ENCODE results near the gene SLX4IP.
A peak's percentile ranks its signal among the peaks of the same experiment; 100 is the strongest.
"Not testable (repeated sequence)": the region's sequence is repeated elsewhere in the genome, so short reads cannot be mapped to it uniquely, and the experiment has no call there.

Gene SLX4IP

DNA sequence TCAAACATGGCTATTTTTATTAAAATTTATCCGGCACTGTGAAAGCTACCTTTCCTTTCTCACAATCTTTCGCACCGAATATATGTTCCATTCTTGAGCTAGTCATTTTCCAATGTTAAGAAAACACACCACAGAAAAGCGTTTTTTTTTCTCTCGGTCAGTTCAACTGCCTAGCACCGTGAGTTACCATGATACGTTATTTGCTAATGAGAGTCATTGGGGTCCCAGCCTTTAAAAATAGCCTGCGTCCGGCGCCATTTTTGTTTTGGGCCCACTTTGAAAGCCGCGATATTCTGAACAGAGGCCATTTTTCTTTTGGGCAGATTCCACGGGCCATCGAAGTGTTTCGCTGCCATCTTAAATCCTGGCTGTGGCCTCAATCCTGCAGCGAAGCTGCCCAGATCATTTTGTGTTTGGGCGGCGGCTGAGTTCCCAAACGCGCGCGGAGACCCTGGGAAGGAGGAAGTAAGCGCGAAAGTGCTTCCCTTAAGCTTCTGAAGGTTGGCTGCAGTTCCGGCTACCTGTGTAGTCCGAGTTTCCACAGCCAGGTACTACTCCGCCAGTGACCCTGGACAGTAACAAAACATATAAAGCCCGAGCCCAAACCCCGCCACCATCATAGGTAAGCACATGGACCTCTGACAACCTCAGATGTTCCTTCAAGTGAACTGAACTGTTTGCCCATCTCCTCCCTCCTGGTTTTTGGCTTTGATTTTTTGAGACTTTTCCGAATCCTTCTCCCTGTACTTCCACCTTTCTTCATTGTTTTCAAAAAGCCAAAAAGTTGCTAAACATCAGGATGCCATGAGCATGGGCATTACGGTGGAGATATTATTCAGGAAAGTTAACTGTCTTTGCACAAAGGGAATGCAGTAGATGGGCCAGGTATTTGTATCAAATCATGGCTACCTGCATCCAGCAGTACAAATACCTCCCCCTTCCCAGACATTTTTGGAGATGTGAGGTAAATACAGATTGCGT lies at the start of gene SLX4IP:
Gene SLX4IP (plus strand): TSS at position 474 of the 981 bp plus-strand sequence. CDS start 22,900 bp downstream, outside the sequence.
- peak; percentile 76 for DNase-seq

DNA sequence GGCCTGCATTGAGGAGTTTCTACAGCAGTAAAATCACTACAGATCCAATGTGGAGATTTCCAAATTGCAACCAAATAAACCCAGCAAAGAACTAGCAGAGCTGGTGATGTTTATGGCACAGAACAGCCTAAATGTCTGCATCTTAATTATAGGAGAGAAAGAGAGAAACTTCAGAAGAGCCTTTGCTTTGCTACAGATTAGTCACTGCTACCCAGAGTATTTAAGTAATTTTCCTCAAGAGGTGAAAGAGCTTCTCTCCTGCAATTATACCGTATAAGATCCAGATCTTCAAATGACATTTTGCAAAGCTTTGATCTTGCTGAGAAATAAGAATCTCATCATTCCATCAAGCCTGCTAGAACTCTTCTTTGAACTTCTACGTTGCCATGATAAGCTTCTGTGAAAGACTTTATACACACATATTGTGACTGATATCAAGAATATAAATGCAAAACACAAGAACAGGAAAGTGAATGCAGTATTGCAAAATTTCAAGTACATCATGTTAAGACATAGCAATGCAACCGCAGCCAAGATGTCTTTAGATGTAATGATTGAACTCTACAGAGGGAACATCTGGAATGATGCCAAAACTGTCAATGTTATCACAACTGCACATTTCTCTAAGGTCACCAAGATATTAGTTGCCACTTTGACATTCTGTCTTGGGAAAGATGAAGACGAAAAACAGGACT lies 49.1 kb upstream of the SLX4IP start:
- DNase-seq, result no peak

DNA sequence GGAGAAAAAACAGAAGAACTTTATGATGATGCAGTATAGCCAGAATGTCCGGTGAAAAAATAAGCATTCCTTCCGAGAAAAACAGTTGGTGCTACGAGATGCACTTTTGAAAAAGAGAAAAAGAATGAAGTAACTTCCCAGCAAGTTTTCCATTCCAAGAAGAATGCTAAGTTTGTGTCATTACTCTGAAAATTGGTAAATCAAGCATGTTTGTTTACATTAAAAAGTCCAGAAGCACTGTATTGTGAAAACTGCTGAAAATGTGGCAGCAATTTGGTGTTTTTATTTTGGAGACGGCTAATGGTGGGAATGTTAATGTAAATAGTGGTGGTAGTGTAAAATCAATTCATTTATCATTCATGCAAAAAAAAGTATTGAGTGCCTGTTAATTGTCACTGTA lies 47.4 kb upstream of the SLX4IP start:
- no peak for DNase-seq

DNA sequence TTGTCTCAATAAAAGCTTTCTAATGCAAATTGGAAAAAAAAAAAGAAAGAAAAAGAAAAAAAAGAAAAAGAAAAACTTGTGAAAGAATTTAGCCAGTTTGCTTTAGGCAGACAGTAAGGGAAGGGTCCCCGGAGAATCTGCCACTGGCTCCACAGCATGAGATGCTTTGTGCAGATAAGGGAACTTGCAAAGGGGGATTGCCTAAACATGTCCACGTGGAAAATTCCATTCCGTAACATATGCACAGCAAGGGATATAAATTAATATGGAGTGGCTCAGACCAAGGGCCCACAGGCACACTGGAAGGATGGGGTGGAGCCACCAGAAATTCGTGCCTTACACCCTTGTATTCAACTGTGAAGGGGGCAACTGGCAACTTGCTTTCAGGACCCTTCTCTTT lies 46.5 kb upstream of the SLX4IP start:
- no peak for DNase-seq

DNA sequence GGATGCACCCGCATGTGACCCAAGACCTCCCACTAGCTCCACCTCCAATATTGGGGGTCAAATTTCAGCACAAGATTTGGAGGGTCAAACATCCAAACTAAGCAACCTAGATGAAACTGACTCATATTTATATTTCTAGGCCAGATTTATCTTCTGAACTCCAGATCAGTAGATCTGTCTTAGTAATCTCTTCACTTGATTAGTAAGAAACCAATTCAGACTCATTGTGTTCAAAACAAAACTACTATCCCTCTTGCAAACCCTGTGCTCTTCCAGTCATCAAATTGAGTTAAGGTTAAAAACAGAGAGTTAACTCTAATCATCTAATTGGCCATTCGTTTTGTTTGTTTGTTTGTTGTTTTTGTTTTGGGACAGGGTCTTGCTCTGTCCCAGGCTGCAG lies 44.4 kb upstream of the SLX4IP start:
- DNase-seq, result no peak

DNA sequence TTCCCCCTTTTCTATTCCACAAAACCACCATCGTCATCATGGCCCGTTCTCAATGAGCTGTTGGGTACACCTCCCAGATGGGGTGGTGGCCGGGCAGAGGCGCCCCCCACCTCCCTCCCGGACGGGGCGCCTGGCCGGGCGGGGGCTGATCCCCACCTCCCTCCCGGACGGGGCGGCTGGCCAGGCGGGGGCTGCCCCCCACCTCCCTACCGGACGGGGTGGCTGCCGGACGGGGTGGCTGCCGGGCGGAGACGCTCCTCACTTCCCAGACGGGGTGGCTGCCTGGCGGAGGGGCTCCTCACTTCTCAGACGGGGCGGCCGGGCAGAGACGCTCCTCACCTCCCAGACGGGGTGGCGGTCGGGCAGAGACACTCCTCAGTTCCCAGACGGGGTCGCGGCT lies 40.4 kb upstream of the SLX4IP start:
- not testable (repeated sequence) for DNase-seq

DNA sequence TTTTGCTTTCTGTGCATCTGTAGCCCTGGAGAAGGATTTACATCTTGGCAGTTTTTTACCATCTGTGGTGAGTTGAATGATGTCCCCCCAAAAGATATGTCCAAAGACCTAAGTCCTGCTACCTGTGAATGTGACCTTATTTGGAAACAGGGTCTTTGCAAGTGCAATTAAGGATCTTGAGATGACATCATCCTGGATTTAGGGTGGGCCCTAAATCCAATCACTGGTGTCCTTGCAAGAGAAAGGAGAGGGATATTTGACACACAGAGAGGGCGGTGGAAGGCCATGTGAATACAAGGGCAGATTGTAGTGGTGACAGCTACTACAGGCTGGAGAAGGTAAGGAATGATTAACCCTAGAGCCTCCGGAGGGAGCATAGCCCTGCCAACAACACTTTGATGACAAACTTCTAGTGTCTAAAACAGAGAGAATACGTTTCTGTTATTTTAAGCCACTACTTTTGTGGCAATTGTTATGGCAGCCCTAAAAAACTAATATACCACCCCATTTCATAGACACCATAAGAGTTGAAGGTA lies 36.2 kb upstream of the SLX4IP start:
- no peak for DNase-seq

DNA sequence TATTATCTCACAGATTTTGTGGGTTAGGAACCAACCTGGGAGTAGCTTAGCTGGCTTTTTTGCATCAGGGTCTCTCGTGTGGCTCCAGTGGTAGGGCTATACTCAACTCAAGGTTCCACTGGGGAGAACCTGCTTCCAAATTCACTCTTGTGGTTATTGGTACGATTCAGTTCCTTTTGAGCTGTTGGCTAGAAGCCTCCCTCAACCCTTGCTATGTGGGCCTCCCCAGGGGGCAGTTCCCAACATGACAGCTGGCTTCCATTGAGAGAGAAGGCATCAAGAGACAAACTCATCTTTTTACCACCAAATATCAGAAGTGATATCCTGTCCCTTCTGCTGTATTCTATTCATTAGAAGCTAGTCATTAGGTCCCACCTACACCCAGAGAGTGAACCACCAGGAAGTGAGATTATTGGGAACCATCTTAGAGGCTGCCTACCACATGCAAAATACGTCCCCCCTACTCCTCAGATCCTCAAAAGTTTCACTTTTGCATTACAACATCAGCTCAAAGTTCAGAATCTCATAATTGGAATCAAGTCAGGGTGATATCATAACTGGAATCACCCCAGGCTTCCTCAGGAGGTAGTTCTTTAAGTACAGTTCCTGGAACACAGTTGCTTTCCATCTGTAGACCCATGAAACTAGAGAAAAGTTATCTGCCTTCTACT lies 32.0 kb upstream of the SLX4IP start:
- no peak for DNase-seq

DNA sequence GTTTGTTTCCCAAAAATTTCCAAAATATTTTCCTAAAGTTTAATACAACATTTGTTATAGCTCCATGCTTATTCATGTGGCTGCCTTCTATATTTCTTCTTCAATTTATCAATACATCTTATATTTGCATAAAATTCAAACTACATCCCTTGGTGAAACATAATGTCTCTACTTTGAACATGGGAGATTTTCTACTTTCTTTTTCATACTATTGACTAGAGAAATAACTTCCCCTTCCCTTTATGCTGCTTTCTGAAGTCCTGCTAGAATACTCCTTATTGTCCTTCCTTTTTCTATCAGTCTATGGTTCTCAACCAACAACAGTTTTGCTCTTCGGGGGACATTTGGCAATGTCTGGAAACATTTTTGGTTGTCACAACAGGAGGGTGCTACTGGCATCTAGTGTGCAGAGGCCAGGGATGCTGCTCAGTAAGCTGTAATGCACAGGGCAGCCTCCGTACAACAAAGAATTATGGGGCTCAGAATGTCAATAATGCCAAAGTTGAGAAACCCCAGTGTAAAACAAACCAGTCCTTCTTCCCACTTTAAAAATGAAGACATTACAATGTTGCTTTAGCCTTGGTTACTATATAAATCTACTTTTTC lies 31.0 kb upstream of the SLX4IP start:
- no peak for DNase-seq

DNA sequence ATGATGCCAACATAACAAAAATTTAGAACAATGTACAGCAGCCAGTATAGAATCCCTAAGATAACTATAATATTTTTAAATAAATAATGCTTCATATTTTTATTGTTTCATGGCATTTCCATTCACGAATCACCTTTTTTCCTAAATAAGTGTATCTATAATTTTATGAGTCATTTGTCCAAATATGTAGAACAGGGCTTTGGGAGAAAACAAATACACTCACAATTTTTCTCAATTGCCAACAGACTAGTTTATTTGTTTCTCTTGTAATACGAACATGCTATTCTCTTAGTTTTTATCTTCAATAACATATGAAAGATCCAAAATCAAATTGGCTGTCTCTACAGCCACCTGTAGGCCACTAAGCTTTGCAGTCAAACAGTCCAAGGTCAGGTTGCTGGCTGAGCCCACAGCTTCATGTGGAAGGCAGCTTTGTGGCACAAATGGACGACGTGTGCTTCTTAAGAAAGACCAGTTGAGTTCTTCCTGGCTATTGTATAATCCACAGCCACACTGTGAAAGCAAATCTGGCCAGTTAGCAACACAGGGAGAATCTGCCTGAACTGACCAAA lies 30.1 kb upstream of the SLX4IP start:
- DNase-seq, result no peak

DNA sequence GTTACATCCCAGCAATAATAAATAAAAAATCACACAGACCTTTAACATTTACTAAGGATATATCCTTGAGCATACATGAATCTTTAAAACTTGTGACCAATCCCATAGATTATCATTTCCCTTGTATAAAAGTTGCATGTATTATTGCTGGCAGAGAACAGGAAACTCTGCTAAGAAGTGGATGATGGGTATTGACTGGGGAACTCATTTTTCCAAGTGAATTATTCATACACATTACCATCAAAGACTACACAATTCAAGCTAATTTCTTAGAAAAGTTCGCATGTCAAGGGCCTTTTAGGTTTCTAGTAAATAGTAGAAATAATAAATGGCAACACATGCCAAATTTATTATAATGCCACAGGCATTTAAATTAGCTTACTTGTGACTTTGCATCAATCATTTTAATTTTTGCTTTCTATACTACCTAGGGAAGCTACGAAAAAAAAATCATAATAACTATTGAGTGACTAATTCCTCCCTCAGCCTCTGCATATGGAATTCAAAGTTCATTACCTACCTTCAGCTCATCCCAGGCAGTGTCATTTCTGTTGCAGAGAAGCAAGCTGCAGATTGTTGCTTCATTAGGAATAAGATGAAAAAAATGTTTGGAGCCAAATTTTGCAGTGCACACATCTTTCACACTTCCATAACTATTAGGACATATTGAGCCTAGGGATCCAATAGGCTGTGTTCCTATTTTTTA lies 26.8 kb upstream of the SLX4IP start:
- no peak for DNase-seq

DNA sequence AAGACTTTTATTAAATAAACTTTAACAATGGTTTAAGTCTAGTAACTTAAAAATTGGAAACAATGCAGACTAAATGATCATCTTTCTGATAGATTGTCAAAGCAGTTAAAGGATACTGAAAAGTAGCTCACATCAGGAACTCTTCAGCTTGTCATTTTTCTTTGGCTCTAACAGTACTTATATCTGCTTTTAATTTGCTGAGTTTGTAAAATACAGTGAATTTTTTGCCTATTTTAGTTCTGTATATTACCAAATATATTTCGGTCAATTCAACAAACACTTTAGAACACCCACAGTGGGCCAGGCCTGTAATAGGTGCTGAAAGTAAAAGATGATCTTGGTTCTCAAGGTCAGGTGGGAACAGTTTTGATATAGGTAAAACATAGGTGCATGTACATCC lies 23.4 kb upstream of the SLX4IP start:
- DNase-seq, result no peak

DNA sequence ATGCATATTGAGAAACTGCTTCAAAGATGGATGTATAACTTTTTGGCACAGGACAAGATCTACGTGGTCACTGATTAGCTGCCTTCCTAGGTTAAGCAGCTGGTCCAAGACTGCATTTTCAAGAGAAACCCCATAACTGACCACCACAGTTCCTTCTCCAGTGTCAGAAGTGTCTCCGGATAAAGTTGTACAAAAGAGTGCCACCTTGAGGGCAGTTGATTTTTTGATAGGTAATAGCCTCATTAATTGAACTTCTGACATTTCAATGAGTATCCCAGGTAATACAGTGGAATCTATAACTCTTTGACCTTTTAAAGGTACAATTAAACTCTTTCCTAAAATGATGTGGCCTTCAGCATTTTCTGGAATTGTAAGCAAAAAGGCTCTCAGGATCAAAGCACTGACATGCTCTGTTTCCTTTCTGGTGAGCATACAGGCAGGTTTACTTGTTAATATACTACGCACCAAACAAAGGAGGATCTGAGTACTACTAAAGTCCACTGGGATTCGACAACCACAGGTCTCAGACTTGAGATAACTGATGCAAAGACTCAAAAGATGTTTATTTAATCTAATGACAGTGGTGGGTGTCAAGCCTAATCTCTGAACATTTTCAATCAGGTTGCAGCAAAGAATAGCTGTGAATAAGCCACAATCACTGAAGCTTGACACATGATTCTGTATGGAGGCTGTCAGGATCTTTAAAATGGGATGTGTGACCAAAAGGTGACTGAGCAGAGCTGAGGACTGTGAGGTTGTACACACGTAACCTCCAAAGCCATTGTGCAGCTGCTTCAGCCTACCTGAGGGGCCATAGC lies 22.3 kb upstream of the SLX4IP start:
- no peak for DNase-seq

DNA sequence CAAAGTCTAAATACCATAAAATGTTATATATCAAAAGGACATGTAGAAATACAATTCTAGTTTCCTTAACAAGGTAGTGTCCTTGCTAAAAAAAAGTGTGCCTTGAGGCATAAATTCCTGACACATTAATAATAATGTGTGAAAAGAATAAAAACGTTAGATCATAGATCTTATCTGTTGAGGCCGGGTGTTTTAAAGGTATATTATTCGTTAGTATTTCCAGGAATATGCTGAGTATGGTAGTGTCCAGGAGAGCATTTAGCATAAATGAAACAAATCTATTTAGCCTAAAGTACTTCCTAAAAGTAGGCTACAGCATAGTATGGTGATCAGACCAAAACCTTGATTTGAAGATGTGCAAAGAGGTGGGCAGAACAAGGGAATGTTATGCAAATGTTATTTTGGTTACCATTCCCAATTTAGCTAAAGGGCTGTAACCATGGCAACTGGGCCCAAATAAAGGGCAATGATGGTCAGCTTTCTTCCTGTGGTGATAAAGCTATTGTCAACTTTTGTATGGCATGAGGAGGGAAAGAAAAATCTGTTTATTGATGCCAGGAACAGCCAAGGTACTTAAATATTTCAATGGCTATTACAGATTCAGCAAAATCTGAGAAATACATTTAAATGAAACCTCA lies 20.0 kb upstream of the SLX4IP start:
- no peak for DNase-seq

DNA sequence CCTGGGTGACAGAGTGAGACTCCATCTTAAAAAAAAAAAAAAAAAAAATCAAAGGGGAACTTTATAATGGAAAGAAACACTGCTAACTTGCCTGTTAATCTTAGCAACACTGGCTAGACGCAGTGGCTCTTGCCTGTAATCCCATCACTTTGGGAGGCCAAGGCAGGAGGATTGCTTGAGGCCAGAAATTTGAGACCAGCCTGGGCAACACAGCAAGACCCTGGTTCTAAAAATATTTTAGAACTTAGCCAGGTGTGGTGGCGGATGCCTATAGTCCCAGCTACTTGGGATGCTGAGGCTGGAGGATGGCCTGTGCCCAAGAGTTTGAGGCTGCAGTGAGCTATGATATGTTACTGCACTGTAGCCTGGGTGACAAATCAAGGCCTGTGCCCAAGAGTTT lies 17.9 kb upstream of the SLX4IP start:
- DNase-seq, result not testable (repeated sequence)

DNA sequence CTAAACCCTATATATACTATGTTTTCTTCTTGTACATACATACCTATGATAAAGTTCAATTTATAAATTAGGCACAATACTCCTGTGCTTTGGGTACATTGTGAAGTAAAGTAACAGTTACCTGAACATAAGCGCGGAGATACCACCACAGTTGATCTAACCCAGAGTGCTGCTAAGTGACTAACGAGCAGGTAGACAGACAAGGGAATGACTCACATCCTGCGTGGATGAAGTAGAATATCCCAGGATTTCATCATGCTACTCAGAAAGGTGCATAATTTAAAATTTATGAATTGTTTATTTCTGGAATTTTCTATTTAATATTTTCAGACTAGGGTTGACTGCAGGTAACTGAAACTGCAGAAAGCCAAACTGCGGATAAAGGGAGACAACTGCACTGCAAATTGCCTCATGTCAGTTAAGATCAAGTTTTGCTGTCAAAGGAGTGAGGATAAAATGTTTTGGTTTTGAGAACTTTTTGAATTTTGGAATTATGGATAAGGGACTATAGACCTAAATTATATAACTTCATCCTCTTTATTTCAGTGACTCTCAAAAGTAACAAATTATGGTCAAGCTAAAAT lies 15.5 kb upstream of the SLX4IP start:
- DNase-seq, result no peak

DNA sequence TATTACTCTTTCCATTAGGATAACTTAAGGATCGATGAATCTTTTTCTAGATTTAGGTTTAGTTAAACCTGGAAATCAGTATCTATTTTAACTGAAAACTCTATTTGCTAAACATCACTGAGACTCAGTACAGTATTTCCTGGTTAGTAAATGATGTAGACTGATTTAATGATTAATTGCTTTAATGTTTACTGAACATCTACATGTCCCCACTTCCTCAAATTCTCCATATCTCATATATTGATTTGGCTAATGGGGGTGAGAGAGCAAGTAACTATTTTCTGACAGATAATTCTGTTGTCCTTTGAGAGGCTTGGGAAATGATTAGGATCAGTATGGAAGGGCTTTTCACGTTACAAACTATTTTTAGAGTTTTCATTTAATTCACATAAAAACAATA lies 11.4 kb upstream of the SLX4IP start:
- DNase-seq, result no peak

DNA sequence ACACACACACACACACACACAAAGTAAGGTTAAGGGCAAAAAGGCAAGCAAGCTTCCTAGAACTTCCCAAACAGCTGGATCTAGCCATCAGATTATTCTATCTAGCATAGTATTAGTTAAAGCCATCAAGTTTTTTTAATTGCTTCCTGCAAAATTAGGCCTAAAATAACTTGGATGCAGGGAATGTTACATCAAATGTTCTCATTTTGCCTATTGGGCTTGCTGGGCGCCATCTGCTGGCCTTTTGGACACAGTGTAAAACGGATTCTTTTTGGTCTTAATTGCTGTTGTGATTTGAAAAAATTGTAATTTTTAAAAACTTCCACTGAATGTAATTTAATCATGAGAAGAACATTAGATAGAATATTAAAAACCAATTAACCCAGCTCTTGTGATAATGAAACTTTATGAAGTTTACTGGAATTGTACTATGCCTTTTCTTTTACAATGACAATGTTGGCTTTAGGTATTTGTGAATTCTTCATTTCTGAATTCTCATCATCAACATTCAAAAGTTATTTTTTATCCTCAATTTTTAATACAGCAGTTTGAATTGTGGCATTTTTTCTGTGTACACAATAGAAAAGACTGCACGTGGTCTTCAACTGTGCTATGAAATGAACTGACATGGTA lies 7.9 kb upstream of the SLX4IP start:
- no peak for DNase-seq

DNA sequence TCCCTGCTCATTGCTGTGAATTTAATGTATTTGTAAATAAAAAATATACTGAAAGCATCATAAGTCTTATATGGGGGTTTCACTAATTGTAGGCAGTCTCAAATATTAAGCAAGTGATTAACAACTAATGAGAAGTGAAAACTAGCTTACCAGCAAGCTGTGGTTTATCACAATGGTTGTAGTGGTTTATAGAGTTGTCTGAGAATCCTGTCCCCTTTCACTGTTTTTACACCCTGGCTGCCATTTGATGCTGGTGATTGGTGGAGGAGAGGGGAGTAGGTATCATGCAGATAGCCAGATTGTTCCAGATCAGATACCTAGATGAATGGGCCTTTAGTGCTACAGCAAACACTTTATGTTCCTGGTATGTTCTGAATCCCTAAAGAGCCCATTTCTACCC lies 7.1 kb upstream of the SLX4IP start:
- no peak for DNase-seq
